Brain microvascular endothelial cell (primary cell): ENCODE measurements around the gene KCNH5.
A peak's percentile ranks its signal among the peaks of the same experiment; 100 is the strongest.

Source experiments
- DNase-seq: peaks from one replicate; pipeline ENCODE4 v3.0.0-alpha.2; 2020
- H3K27ac ChIP-seq: fragments of 250-450 bp; sonication (Bioruptor Pico); 2 replicates; pipeline ENCODE4 v1.5.1; 2020; ENCODE audit warnings: mild to moderate bottlenecking, moderate library complexity
- H3K27me3 ChIP-seq: fragments of 250-450 bp; sonication (Bioruptor Pico); replicated peaks from 2 replicates; pipeline ENCODE4 v1.5.1; 2020; ENCODE audit warnings: mild to moderate bottlenecking
- H3K36me3 ChIP-seq: fragments of 250-450 bp; sonication (Bioruptor Pico); replicated peaks from 2 replicates; pipeline ENCODE4 v1.5.1; 2020; ENCODE audit warnings: mild to moderate bottlenecking
- H3K4me3 ChIP-seq: 2 replicates; pipeline ENCODE4 v1.5.1; 2011; ENCODE audit warnings: low read depth, mild to moderate bottlenecking, control low read depth, low read length, moderate library complexity
- in situ Hi-C: cut with HindIII; loops from 2 replicates; pipeline ENCODE4 v1.10.0; 2017; ENCODE audit warnings: low sequenced_read_pairs, low pct_ligation_motif_present
- TF ChIP-seq, protein P1 (sequence below): IDR thresholded peaks from 2 replicates; pipeline ENCODE4 v1.5.1; 2011; ENCODE audit warnings: low read depth, mild to moderate bottlenecking, moderate library complexity, low read length, control low read depth, inconsistent platforms; ENCODE audit errors: missing control alignments

KCNH5 gene

DNA sequence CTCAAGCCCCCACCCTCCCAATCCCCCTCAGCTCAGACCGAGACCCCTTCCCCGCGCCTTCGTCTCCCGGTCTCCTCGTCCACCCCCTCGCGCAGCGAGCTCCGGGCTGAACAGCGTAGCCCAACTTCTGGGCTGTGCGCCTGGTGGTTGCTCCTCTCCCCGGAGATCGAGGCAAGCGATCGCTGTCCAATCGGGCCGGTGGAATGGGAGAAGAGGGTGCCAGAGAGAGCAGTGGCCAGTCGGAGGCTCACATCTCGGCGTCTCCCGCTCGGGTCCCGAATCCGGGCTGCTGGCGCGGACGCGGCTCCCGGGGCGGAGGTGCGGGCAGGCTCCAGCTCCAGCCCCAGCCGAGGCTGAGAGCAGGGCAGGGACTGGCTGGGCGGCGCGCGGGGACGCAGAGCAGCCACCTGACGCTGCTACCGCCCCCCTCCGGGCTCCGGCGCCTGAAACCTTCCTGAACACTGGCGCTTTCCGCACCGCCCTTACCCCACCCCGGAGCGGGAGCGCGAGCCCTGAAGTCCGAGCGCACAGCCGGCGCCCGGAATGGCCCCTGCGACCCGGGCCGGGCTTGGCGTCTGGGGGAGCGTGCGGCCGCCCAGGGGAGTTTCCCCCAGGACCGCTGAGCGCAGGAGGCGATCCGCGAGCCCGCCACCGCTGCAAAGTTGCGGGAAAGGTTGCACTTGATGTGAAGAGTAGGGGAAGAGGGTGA is 508 bp upstream of the KCNH5 start:
- TF ChIP-seq, protein P1, sequence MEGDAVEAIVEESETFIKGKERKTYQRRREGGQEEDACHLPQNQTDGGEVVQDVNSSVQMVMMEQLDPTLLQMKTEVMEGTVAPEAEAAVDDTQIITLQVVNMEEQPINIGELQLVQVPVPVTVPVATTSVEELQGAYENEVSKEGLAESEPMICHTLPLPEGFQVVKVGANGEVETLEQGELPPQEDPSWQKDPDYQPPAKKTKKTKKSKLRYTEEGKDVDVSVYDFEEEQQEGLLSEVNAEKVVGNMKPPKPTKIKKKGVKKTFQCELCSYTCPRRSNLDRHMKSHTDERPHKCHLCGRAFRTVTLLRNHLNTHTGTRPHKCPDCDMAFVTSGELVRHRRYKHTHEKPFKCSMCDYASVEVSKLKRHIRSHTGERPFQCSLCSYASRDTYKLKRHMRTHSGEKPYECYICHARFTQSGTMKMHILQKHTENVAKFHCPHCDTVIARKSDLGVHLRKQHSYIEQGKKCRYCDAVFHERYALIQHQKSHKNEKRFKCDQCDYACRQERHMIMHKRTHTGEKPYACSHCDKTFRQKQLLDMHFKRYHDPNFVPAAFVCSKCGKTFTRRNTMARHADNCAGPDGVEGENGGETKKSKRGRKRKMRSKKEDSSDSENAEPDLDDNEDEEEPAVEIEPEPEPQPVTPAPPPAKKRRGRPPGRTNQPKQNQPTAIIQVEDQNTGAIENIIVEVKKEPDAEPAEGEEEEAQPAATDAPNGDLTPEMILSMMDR: peak; percentile 26
- peak; percentile 1 for DNase-seq
- Histone ChIP-seq H3K36me3 (no peaks in the 10 kb centered on the region), H3K4me3 (peak overlapping the region; percentile 41), H3K27me3 (peaks cover 41% of the 10 kb centered on the region), H3K27ac (no peak overlapping the region)
- in situ Hi-C loops: no loop called here

DNA sequence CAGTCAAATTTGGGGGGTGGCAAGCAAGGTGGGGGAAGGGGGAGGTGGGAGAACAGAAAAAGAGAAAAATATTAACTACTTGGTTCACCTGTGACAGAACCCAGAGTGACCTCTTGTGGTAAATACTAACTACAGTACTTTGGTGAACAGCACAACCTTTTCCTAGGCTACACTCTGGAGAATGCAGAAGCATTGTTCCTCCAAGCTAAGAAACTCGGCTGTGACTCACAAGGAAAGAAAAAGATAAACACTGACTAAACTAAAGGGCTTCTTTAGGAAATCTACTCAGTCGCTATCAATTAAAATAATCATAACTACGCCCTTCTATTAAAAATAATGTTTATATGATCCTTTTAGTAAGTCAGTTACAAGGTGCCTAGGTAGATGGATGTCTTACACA is 5.4 kb downstream of the KCNH5 start:
- TF ChIP-seq, protein P1: peak; percentile 43
- no peaks in the 10 kb centered on the region for H3K36me3 ChIP-seq
- peaks cover 10% of the 10 kb centered on the region for H3K27me3 ChIP-seq
- H3K4me3 ChIP-seq: no peak overlapping the region
- in situ Hi-C loops: no loop called here
- peak; percentile 50 for DNase-seq
- no peak overlapping the region for H3K27ac ChIP-seq

DNA sequence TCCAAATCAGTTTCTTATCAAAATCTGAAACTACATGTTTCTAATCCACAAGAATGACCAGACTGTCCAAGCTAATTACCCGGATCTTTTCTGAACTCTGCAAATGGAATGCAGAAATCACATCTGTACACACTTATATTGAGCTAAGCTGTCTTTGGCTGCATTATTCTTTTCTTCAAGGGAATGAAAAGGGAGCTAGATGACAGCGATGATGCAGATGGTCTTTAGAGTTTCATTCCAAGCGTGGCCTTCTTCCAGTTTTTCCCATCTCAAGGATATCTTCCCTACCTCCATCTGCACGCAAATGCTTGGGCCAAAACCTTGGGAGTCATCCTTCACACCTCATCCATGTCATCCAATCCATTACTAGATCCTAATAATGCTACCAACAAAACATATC is 12.6 kb downstream of the KCNH5 start:
- in situ Hi-C loops: no loop called here
- Histone ChIP-seq H3K27me3 (no peaks in the 10 kb centered on the region), H3K27ac (no peak overlapping the region), H3K4me3 (no peak overlapping the region), H3K36me3 (no peaks in the 10 kb centered on the region)
- DNase-seq: no peak
- TF ChIP-seq, protein P1: no peak

DNA sequence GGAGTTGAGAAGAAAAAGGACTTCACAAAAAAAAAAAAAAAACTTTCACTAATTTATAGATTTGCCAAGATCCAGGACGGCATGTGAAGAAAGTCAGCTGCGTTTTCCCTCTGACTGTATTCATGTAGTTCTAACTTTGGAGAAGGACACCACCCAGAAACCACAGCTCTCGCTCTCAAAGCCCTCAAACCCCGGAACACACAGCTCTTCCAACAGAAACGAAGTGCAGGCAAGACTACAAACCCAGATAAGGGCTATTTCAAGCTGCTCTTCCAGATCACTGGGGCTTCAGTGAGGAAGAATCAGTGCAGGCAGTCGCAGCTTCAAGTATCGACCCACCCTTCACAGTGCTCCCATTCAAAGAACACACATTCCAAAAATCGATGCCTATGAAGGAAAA is 13.2 kb downstream of the KCNH5 start:
- TF ChIP-seq, protein P1: no peak
- H3K27ac ChIP-seq: no peak overlapping the region

DNA sequence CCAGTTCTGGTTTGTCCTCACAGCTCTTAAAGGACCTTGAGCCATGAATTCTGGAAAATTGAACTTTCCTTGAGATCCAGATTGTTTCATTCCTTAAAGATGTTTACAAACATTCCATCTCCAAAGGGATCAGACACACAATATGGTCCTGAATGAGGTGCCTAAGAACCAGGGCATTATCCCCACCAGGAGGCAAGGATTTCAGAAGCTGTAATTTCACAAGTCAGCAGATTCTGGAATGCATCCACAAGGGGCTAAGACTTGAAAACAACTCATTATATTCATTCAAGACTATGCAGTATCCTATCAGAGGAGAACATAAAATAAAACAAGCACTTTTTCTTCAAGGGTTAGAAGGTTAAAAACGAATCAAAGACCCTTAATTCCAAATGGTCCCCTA is 15.1 kb downstream of the KCNH5 start:
- in situ Hi-C loops: no loop called here
- no peak overlapping the region for H3K4me3 ChIP-seq

More for the DNA sequence above, 13.2 kb downstream of the KCNH5 start:
- H3K4me3 ChIP-seq: no peak overlapping the region
- H3K27me3 ChIP-seq: no peaks in the 10 kb centered on the region
- H3K36me3 ChIP-seq: no peaks in the 10 kb centered on the region
- in situ Hi-C loops: no loop called here
- no peak for DNase-seq

More for the DNA sequence above, 15.1 kb downstream of the KCNH5 start:
- Histone ChIP-seq H3K27ac (no peak overlapping the region), H3K36me3 (no peaks in the 10 kb centered on the region), H3K27me3 (no peaks in the 10 kb centered on the region)
- no peak for DNase-seq
- TF ChIP-seq, protein P1: no peak
